Prostate gland (tissue), 2 donors: ENCODE results near the gene POLA1.

Experiments used
- POLR2A ChIP-seq: fragments of 450-650 bp; IDR thresholded peaks from one replicate; pipeline ENCODE4 v1.6.1; 2016; ENCODE audit warnings: antibody characterized with exemption, mild to moderate bottlenecking
- POLR2AphosphoS5 ChIP-seq: sonication (generic); formaldehyde crosslinking; IDR thresholded peaks from one replicate; pipeline ENCODE4 v1.6.1; 2017; ENCODE audit warnings: antibody characterized with exemption
- TF ChIP-seq, protein P1 (sequence below), 4 experiments: fragments of 200-600 bp in 2 of 4; fragments of 450-650 bp in 2 of 4; sonication (generic) in 2 of 4; IDR thresholded peaks; 1 replicate in 3 of 4; 2 replicates in 1 of 4; pipeline ENCODE4 v1.5.1; 2016 to 2019; ENCODE audit warnings: antibody characterized with exemption in 4 of 4, mild to moderate bottlenecking in 2 of 4, moderate library complexity in 2 of 4

DNA sequence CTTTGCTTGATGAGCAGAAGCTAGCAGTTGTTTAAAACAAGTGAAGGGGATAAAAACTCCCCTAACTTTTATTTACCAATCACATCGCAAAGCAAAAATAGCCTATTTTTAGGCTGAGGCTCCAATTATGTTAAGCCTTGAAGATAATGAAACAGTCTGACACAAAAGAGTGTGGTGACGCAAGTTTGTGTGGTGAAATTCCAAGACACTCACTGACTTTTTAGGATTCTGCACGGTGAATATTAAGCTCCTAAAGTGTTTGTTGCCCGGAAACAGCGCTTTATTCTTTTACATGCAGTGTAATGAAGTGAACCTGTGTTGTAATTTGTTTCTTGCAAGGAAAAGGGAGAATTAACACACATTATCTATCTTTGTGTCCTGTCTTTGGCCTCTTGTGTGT, 74.8 kb downstream of the POLA1 start:
- TF ChIP-seq POLR2A (no peak), POLR2AphosphoS5 (no peak)
- TF ChIP-seq, protein P1, sequence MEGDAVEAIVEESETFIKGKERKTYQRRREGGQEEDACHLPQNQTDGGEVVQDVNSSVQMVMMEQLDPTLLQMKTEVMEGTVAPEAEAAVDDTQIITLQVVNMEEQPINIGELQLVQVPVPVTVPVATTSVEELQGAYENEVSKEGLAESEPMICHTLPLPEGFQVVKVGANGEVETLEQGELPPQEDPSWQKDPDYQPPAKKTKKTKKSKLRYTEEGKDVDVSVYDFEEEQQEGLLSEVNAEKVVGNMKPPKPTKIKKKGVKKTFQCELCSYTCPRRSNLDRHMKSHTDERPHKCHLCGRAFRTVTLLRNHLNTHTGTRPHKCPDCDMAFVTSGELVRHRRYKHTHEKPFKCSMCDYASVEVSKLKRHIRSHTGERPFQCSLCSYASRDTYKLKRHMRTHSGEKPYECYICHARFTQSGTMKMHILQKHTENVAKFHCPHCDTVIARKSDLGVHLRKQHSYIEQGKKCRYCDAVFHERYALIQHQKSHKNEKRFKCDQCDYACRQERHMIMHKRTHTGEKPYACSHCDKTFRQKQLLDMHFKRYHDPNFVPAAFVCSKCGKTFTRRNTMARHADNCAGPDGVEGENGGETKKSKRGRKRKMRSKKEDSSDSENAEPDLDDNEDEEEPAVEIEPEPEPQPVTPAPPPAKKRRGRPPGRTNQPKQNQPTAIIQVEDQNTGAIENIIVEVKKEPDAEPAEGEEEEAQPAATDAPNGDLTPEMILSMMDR (IDR thresholded peaks at IDR 0.05) = no peak
